Measurements from ENCODE around the gene RNF223.
"Not testable (repeated sequence)": the region's sequence is repeated elsewhere in the genome, so short reads cannot be mapped to it uniquely, and the experiment has no call there.

RNF223 gene

DNA sequence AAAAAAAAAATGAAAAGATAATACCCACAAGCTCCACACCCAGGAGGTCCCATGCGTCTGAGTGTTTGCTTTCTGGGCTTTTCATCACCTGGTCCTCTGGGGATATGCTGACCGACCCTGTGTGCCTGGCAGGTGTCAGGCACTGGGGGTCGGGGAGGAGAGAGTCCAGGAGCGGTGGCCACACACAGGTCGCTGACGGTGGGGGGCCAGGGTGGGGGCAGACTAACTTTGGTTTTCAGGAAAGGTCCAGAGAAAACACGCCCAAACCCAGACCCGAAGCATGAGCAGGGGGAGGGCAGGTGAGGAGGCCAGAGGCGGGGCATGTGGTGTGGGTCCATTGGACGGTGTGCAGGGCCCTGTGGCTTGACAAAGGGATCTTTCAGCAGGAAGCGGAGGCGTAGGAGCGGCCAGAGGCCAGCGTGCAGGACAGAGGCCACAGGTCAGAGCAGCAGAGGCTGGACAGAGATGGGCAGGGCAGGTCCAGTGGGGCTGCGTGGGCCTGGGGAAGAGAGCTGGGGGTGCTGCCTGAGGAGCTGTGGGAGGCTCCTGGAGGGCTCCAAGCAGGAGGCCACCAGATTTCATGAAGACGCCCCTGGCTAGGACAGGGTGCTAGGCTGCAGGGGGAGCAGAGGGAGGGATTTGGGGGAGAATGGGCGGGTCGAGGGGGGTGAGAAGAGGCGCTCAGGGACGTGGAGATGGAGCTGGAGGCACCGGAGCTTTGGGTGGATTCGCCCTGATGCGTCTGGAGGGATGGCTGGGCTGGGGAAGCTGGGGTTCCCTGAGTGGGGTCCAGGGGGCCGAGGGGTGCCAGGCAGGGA, 15.8 kb downstream of the RNF223 start:
- H3K9me3 ChIP-seq (ENCODE audit: control insufficient read depth, insufficient read depth, low read length), result no peaks in the 10 kb centered on the region
- no peak overlapping the region for H3K9ac ChIP-seq (ENCODE audit: low read depth, low read length)
- peak overlapping the region; percentile 58 for H3K4me3 ChIP-seq (ENCODE audit: low read depth, low read length)
- peaks cover 22% of the 10 kb centered on the region for H3K36me3 ChIP-seq (ENCODE audit: control insufficient read depth, insufficient read depth, low read length)
- H3K4me1 ChIP-seq (ENCODE audit: control insufficient read depth, insufficient read depth, low read length), result no peaks in the 10 kb centered on the region
- H3K27me3 ChIP-seq (ENCODE audit: control insufficient read depth, insufficient read depth, low read length), result peaks cover 32% of the 10 kb centered on the region

DNA sequence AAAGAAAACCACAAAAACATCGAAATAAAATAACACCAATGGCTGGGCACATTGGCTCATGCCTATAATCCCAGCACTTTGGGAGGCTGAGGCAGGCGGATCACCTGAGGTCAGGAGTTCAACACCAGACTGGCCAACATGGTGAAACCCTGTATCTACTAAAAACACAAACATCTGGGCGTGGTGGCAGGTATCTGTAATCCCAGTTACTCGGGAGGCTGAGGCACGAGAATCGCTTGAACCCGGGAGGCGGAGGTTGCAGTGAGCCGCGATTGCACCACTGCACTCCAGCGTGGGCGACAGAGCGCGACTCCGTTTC, 16.4 kb downstream of the RNF223 start:
- not testable (repeated sequence) for H3K4me1 ChIP-seq (ENCODE audit: control insufficient read depth, insufficient read depth, low read length); H3K9ac ChIP-seq (ENCODE audit: low read depth, low read length); H3K4me3 ChIP-seq (ENCODE audit: low read depth, low read length); H3K9me3 ChIP-seq (ENCODE audit: control insufficient read depth, insufficient read depth, low read length)
- Histone ChIP-seq H3K36me3 (ENCODE audit: control insufficient read depth, insufficient read depth, low read length) (peaks cover 27% of the 10 kb centered on the region), H3K27me3 (ENCODE audit: control insufficient read depth, insufficient read depth, low read length) (peaks cover 26% of the 10 kb centered on the region)

GRCh38 chr1:1055841-1056736, 18.0 kb downstream of the RNF223 start:
- Histone ChIP-seq H3K9ac (ENCODE audit: low read depth, low read length) (no peak overlapping the region), H3K4me1 (ENCODE audit: control insufficient read depth, insufficient read depth, low read length) (no peaks in the 10 kb centered on the region), H3K9me3 (ENCODE audit: control insufficient read depth, insufficient read depth, low read length) (no peaks in the 10 kb centered on the region), H3K27me3 (ENCODE audit: control insufficient read depth, insufficient read depth, low read length) (peaks cover 17% of the 10 kb centered on the region), H3K4me3 (ENCODE audit: low read depth, low read length) (no peak overlapping the region), H3K36me3 (ENCODE audit: control insufficient read depth, insufficient read depth, low read length) (peaks cover 43% of the 10 kb centered on the region)

GRCh38 chr1:1054971-1055370, 19.1 kb downstream of the RNF223 start:
- no peaks in the 10 kb centered on the region for H3K4me1 ChIP-seq (ENCODE audit: control insufficient read depth, insufficient read depth, low read length)
- peaks cover 8% of the 10 kb centered on the region for H3K27me3 ChIP-seq (ENCODE audit: control insufficient read depth, insufficient read depth, low read length)
- peaks cover 54% of the 10 kb centered on the region for H3K36me3 ChIP-seq (ENCODE audit: control insufficient read depth, insufficient read depth, low read length)
- H3K9ac ChIP-seq (ENCODE audit: low read depth, low read length), result no peak overlapping the region
- no peaks in the 10 kb centered on the region for H3K9me3 ChIP-seq (ENCODE audit: control insufficient read depth, insufficient read depth, low read length)
- H3K4me3 ChIP-seq (ENCODE audit: low read depth, low read length), result no peak overlapping the region

DNA sequence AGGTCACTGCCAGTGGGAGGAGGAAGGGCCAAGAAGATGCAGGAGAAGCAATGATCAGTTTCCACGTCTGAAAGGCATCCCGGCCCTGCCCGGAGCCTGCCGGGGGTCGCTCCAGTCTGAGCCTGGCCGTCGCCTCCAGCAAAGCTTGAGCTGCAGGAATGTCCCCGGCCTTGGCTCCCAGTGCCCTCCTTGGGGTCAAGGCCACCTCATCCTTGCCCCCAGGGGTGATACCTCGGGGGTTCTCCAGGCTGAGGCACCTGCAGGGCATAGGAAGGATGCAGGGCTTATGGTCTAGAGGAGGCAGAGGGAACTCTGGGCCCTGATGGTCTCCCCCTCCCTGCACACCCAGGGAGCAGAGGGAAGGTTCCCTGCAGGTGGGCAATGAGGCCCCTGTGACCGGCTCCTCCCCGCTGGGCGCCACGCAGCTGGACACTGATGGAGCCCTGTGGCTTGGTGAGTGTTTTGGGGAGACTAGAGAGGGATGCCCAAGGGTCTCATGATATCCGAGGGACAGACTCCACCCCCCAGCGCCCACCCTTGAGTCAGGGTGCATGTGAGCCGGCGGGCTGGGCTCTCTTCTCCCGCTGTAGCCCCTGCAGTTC, 19.9 kb downstream of the RNF223 start:
- H3K9ac ChIP-seq (ENCODE audit: low read depth, low read length), result no peak overlapping the region
- H3K9me3 ChIP-seq (ENCODE audit: control insufficient read depth, insufficient read depth, low read length), result no peaks in the 10 kb centered on the region
- H3K27me3 ChIP-seq (ENCODE audit: control insufficient read depth, insufficient read depth, low read length), result peaks cover 7% of the 10 kb centered on the region
- no peak overlapping the region for H3K4me3 ChIP-seq (ENCODE audit: low read depth, low read length)
- no peaks in the 10 kb centered on the region for H3K4me1 ChIP-seq (ENCODE audit: control insufficient read depth, insufficient read depth, low read length)
- peaks cover 57% of the 10 kb centered on the region for H3K36me3 ChIP-seq (ENCODE audit: control insufficient read depth, insufficient read depth, low read length)

DNA sequence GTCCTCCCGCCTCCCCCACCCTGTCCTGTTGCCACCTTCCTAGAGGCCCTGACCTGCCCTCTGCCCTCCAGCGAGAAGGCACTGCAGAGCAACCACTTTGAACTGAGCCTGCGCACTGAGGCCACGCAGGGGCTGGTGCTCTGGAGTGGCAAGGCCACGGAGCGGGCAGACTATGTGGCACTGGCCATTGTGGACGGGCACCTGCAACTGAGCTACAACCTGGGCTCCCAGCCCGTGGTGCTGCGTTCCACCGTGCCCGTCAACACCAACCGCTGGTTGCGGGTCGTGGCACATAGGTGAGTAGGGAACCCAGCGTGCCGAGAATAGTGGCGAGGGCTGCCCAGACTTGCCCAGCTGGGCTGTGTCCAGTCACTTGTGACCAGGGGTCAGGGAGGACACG, 20.4 kb downstream of the RNF223 start:
- Histone ChIP-seq H3K4me3 (ENCODE audit: low read depth, low read length) (no peak overlapping the region), H3K9ac (ENCODE audit: low read depth, low read length) (no peak overlapping the region), H3K4me1 (ENCODE audit: control insufficient read depth, insufficient read depth, low read length) (no peaks in the 10 kb centered on the region), H3K9me3 (ENCODE audit: control insufficient read depth, insufficient read depth, low read length) (no peaks in the 10 kb centered on the region), H3K27me3 (ENCODE audit: control insufficient read depth, insufficient read depth, low read length) (peaks cover 4% of the 10 kb centered on the region), H3K36me3 (ENCODE audit: control insufficient read depth, insufficient read depth, low read length) (peaks cover 58% of the 10 kb centered on the region)

GRCh38 chr1:1053022-1053421, 21.1 kb downstream of the RNF223 start:
- peaks cover 58% of the 10 kb centered on the region for H3K36me3 ChIP-seq (ENCODE audit: control insufficient read depth, insufficient read depth, low read length)
- no peak overlapping the region for H3K4me3 ChIP-seq (ENCODE audit: low read depth, low read length)
- no peak overlapping the region for H3K9ac ChIP-seq (ENCODE audit: low read depth, low read length)
- H3K4me1 ChIP-seq (ENCODE audit: control insufficient read depth, insufficient read depth, low read length), result no peaks in the 10 kb centered on the region
- no peaks in the 10 kb centered on the region for H3K9me3 ChIP-seq (ENCODE audit: control insufficient read depth, insufficient read depth, low read length)
- H3K27me3 ChIP-seq (ENCODE audit: control insufficient read depth, insufficient read depth, low read length), result no peaks in the 10 kb centered on the region

DNA sequence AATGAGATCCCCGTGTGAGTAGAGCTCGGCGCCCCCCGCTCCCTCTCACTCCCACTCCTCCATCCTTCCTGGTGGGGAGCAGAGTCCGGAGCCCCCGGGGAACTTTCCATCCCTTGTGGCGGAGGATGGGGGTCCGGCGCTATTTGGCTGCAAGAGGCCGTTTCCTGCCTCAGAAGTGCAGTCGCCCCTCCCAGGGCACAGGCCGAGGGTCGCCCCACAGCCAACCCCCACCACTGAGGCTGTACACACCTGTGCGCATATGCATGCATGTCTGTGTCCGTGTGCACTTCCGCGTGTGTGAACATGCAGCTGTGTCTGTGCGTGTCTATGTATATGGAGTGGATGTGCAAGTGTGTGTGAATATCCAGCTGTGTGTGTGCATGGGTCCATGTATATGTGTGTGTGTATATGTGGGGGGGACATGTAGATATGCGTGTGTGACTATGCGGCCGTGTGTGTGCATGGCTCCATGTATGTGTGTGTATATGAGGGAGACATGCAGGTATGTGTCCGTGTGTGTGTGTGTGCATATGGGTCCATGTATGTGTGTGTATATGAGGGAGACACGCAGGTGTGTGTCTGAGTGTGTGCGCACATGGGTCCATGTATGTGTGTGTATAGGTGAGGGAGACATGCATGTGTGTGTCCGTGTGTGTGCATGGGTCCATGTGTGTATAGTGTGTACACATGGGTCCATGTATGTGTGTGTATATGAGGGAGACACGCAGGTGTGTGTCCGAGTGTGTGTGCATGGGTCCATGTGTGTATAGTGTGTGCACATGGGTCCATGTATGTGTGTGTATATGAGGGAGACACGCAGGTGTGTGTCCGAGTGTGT, 21.9 kb downstream of the RNF223 start:
- Histone ChIP-seq H3K4me1 (ENCODE audit: control insufficient read depth, insufficient read depth, low read length) (no peaks in the 10 kb centered on the region), H3K4me3 (ENCODE audit: low read depth, low read length) (no peak overlapping the region), H3K36me3 (ENCODE audit: control insufficient read depth, insufficient read depth, low read length) (peaks cover 65% of the 10 kb centered on the region), H3K9me3 (ENCODE audit: control insufficient read depth, insufficient read depth, low read length) (no peaks in the 10 kb centered on the region), H3K27me3 (ENCODE audit: control insufficient read depth, insufficient read depth, low read length) (no peaks in the 10 kb centered on the region), H3K9ac (ENCODE audit: low read depth, low read length) (no peak overlapping the region)

DNA sequence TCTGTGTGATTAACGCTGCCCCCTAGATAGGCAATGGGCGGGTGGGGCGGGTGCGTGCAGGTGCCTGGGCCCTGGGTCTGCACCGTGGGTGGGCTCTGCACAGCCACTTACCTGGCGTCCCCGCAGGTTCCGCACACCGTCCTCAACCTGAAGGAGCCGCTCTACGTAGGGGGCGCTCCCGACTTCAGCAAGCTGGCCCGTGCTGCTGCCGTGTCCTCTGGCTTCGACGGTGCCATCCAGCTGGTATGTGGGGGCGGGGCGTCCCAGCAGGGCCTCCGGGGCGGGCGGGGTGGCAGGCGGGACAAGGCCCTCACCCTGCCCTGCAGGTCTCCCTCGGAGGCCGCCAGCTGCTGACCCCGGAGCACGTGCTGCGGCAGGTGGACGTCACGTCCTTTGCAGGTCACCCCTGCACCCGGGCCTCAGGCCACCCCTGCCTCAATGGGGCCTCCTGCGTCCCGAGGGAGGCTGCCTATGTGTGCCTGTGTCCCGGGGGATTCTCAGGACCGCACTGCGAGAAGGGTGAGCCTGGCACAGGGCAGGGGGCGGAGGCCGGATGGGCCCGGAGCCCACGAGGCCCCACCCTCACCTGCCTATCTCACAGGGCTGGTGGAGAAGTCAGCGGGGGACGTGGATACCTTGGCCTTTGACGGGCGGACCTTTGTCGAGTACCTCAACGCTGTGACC, 22.8 kb downstream of the RNF223 start:
- Histone ChIP-seq H3K36me3 (ENCODE audit: control insufficient read depth, insufficient read depth, low read length) (peaks cover 75% of the 10 kb centered on the region), H3K9me3 (ENCODE audit: control insufficient read depth, insufficient read depth, low read length) (no peaks in the 10 kb centered on the region), H3K9ac (ENCODE audit: low read depth, low read length) (no peak overlapping the region), H3K27me3 (ENCODE audit: control insufficient read depth, insufficient read depth, low read length) (no peaks in the 10 kb centered on the region), H3K4me3 (ENCODE audit: low read depth, low read length) (no peak overlapping the region), H3K4me1 (ENCODE audit: control insufficient read depth, insufficient read depth, low read length) (no peaks in the 10 kb centered on the region)

DNA sequence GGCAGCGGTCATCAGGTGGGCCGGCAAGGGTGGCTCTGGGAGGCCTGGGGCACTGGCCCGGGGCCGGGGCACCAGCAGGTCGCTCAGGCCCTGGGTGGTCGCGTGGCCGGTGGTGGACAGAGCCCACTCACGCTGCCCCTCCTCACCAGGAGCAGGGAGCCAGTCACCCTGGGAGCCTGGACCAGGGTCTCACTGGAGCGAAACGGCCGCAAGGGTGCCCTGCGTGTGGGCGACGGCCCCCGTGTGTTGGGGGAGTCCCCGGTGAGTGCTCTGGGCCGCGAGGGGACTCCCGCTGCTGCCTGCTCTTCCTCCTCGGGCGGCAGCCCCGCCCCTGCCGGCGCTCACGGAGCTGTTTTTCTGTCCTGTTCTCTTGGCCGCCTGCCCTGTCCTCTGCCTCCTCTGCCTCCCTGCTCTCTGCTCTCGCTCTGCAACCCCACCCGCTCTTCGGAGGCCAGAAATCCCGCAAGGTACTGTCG, 23.5 kb downstream of the RNF223 start:
- Histone ChIP-seq H3K27me3 (ENCODE audit: control insufficient read depth, insufficient read depth, low read length) (no peaks in the 10 kb centered on the region), H3K9ac (ENCODE audit: low read depth, low read length) (no peak overlapping the region), H3K9me3 (ENCODE audit: control insufficient read depth, insufficient read depth, low read length) (no peaks in the 10 kb centered on the region), H3K4me3 (ENCODE audit: low read depth, low read length) (no peak overlapping the region), H3K4me1 (ENCODE audit: control insufficient read depth, insufficient read depth, low read length) (no peaks in the 10 kb centered on the region), H3K36me3 (ENCODE audit: control insufficient read depth, insufficient read depth, low read length) (peaks cover 80% of the 10 kb centered on the region)

Measured in iPS-15b (cell line).